Endothelial cell of umbilical vein (primary cell): ENCODE measurements around the gene SNAPIN. TPM values are rescaled to one million over a fixed set of nuclear protein-coding genes. Genes with fewer than 3 reads are reported as not detected.

Source experiments
- BruUV-seq: library from RNA; stranded (reverse); fragments of 400-500 nt; replicated peaks from 2 replicates; lab custom pipeline; 2021; lab: Mats Ljungman, UMichigan
- CTCF ChIA-PET: fragments of 300-600, 350-600 bp; sonication (Branson Sonifier 250); formaldehyde crosslinking; loops from one replicate; lab custom pipeline; 2021; ENCODE audit warnings: antibody characterized with exemption, inconsistent platforms; lab: Charles Lee
- POLR2A ChIA-PET: fragments of 300-600, 350-600 bp; sonication (Branson Sonifier 250); formaldehyde crosslinking; loops from one replicate; lab custom pipeline; 2021; ENCODE audit warnings: antibody characterized with exemption, inconsistent platforms; lab: Charles Lee
- DNase-seq: peaks from one replicate; pipeline ENCODE4 v3.0.0-alpha.2; 2011; ENCODE audit warnings: low read depth, low spot score
- FAIRE-seq: peaks from 2 replicates; lab custom pipeline; 2011; peaks lifted over from hg19 to GRCh38; lab: Jason Lieb, UNC
- H2AFZ ChIP-seq: 2 replicates; pipeline ENCODE4 v1.6.0; 2012; ENCODE audit warnings: low read depth, low read length, control low read depth, inconsistent platforms
- H3K27ac ChIP-seq: 2 replicates; pipeline ENCODE4 v1.5.1; 2011; ENCODE audit warnings: low read depth, mild to moderate bottlenecking, control low read depth, low read length, moderate library complexity; ENCODE audit not compliant: insufficient read depth
- H3K27me3 ChIP-seq, 2 experiments: 2 replicates each; pipeline versions ENCODE4 v1.6.0 to v1.6.1; 2011; ENCODE audit warnings: low read length in 2 of 2, mixed read lengths in 1 of 2; ENCODE audit not compliant: control insufficient read depth in 2 of 2, insufficient read depth in 2 of 2
- H3K36me3 ChIP-seq, 2 experiments: 2 replicates in 1 of 2; 3 replicates in 1 of 2; pipeline ENCODE4 v1.5.1; 2011; ENCODE audit warnings: low read length in 2 of 2, mild to moderate bottlenecking in 1 of 2, moderate library complexity in 1 of 2; ENCODE audit not compliant: control insufficient read depth in 2 of 2, insufficient read depth in 2 of 2; ENCODE audit errors: extremely low read depth in 1 of 2
- H3K4me1 ChIP-seq: 3 replicates; pipeline ENCODE4 v1.5.1; 2011; ENCODE audit warnings: mild to moderate bottlenecking, low read length; ENCODE audit not compliant: control insufficient read depth, insufficient read depth; ENCODE audit errors: extremely low read depth
- H3K4me2 ChIP-seq: 2 replicates; pipeline ENCODE4 v1.6.1; 2011; ENCODE audit warnings: low read length, control low read depth, mixed read lengths; ENCODE audit not compliant: insufficient read depth
- H3K4me3 ChIP-seq, 3 experiments: fragments of 200-600 bp in 1 of 3; sonication (generic), shearing (Covaris generic) in 1 of 3; replicated peaks in 1 of 3; 2 replicates each; pipeline ENCODE4 v1.5.1; 2011 to 2016; ENCODE audit warnings: control low read depth in 3 of 3, low read length in 3 of 3, mild to moderate bottlenecking in 2 of 3, inconsistent platforms in 1 of 3, low read depth in 1 of 3, moderate library complexity in 1 of 3; ENCODE audit not compliant: insufficient read depth in 1 of 3
- H3K79me2 ChIP-seq: 2 replicates; pipeline ENCODE4 v1.6.0; 2012; ENCODE audit warnings: low read length, inconsistent platforms; ENCODE audit not compliant: control insufficient read depth, insufficient read depth
- H3K9ac ChIP-seq: replicated peaks from 2 replicates; pipeline ENCODE3; 2011; ENCODE audit warnings: low read length, control low read depth; ENCODE audit not compliant: insufficient read depth; ENCODE audit errors: extremely low read depth
- H3K9me1 ChIP-seq: replicated peaks from 3 replicates; pipeline ENCODE4 v1.6.0; 2011; ENCODE audit warnings: mild to moderate bottlenecking, low read length; ENCODE audit not compliant: control insufficient read depth, insufficient read depth; ENCODE audit errors: extremely low read depth
- H3K9me3 ChIP-seq: replicated peaks from 2 replicates; pipeline ENCODE4 v1.5.1; 2012; ENCODE audit warnings: low read length, inconsistent platforms; ENCODE audit not compliant: control insufficient read depth, insufficient read depth
- H4K20me1 ChIP-seq: replicated peaks from 2 replicates; pipeline ENCODE3; 2011; ENCODE audit warnings: mild to moderate bottlenecking, low read length; ENCODE audit not compliant: control insufficient read depth, insufficient read depth; ENCODE audit errors: extremely low read depth
- CTCF ChIP-seq, 2 donors: IDR thresholded peaks; 1 replicate in 1 of 2; 2 replicates in 1 of 2; pipeline ENCODE4 v1.5.1; 2011; ENCODE audit warnings: low read length in 2 of 2, mild to moderate bottlenecking in 2 of 2, moderate library complexity in 2 of 2, control low read depth in 1 of 2, inconsistent platforms in 1 of 2, low read depth in 1 of 2; ENCODE audit not compliant: insufficient read depth in 1 of 2; ENCODE audit errors: extremely low read depth in 1 of 2
- EZH2 ChIP-seq: IDR thresholded peaks from 2 replicates; pipeline ENCODE4 v1.6.1; 2012; ENCODE audit warnings: borderline replicate concordance, low read depth, mild to moderate bottlenecking, moderate library complexity, low read length, inconsistent platforms; ENCODE audit not compliant: severe bottlenecking
- FOS ChIP-seq: IDR thresholded peaks from 2 replicates; pipeline ENCODE4 v1.6.1; 2011; ENCODE audit warnings: mild to moderate bottlenecking, low read length, moderate library complexity, borderline replicate concordance; ENCODE audit not compliant: insufficient read depth
- GATA2 ChIP-seq: IDR thresholded peaks from 2 replicates; pipeline ENCODE4 v1.7.0; 2011; ENCODE audit warnings: low read depth, mild to moderate bottlenecking, moderate library complexity, mixed read lengths, low read length; ENCODE audit not compliant: insufficient read length, insufficient read depth
- JUN ChIP-seq: IDR thresholded peaks from 2 replicates; pipeline ENCODE4 v1.6.1; 2011; ENCODE audit warnings: borderline replicate concordance, low read depth; ENCODE audit not compliant: insufficient read length, insufficient read depth
- MAX ChIP-seq: IDR thresholded peaks from 2 replicates; pipeline ENCODE4 v1.6.1; 2011; ENCODE audit not compliant: insufficient read depth, insufficient read length
- MYC ChIP-seq: IDR thresholded peaks from one replicate; pipeline ENCODE4 v1.6.1; 2011; ENCODE audit warnings: mild to moderate bottlenecking, low read depth, low read length
- POLR2A ChIP-seq: IDR thresholded peaks from 2 replicates; pipeline ENCODE4 v1.6.1; 2012; ENCODE audit warnings: low read depth, mild to moderate bottlenecking, control low read depth, low read length
- POLR2AphosphoS5 ChIP-seq: IDR thresholded peaks from 2 replicates; pipeline ENCODE4 v1.6.1; 2012; ENCODE audit warnings: low read depth, mild to moderate bottlenecking, control low read depth, low read length, moderate library complexity; ENCODE audit not compliant: insufficient read depth
- dilution Hi-C: fragments of 300-500 bp; cut with MboI; formaldehyde crosslinking; loops from one replicate; pipeline ENCODE4 v1.15.0; 2019; ENCODE audit warnings: low sequenced_read_pairs; ENCODE audit not compliant: extremely low pct_ligation_motif_present
- intact Hi-C: fragments of 100-400 bp; cut with micrococcal nuclease; formaldehyde crosslinking; loops from one replicate; pipeline ENCODE4 v1.10.0; 2022
- microRNA-seq: library from miRNA; unstranded; fragments of <30 nt; microRNA quantifications from one replicate; pipeline ENCODE4 v1.2.0, GENCODE V29; 2021; ENCODE audit warnings: borderline number of aligned reads, borderline replicate concordance
- polyA plus RNA-seq, 4 experiments: library from polyadenylated mRNA; depleted of rRNA in 3 of 4; stranded (reverse) in 3 of 4; unstranded in 1 of 4; fragments of >200 nt; gene quantifications; 2 replicates each; pipeline versions ENCODE4 v1.2.1 to v1.2.3, GENCODE V29; 2011 to 2012; ENCODE audit warnings: missing spikeins in 1 of 4
- small RNA-seq: library from RNA; depleted of rRNA; stranded (forward); fragments of <200 nt; gene quantifications from one replicate; pipeline ENCODE3, GENCODE V24; 2012; ENCODE audit warnings: low replicate concordance, low read depth; ENCODE audit not compliant: insufficient read depth, insufficient read length
- total RNA-seq: library from RNA; stranded (reverse); gene quantifications from 2 replicates; pipeline ENCODE4 v1.2.3, GENCODE V29; 2021

Gene SNAPIN
- total and polyA plus RNA-seq, 2 donors (not counting 3 experiments of a cell fraction or from before 2014, with no cell fraction given) = 36.8 to 55.1 TPM

- ChIA-PET POLR2A (no interaction called here), CTCF (no interaction called here)
- Histone ChIP-seq H3K4me2 (no peak overlapping the region), H3K27ac (no peak overlapping the region), H3K9ac (no peak overlapping the region), H3K4me1 (no peaks in the 10 kb centered on the region), H3K27me3 (peaks cover 0 to 2% of the 10 kb centered on the region in 2 experiments), H3K9me3 (no peaks in the 10 kb centered on the region), H3K4me3 (no peak overlapping the region), H2AFZ (no peak overlapping the region), H3K9me1 (no peaks in the 10 kb centered on the region), H3K36me3 (no peaks in the 10 kb centered on the region), H4K20me1 (no peaks in the 10 kb centered on the region), H3K79me2 (no peaks in the 10 kb centered on the region)
- no TSS peak for BruUV-seq
- dilution Hi-C loops (no loop called here), intact Hi-C loops (no loop called here)
- DNase-seq (no peak), FAIRE-seq (no peak)
- no peak for TF ChIP-seq POLR2A
- no peak for TF ChIP-seq GATA2
- no peak for TF ChIP-seq POLR2AphosphoS5
- no peak for TF ChIP-seq MAX
- TF ChIP-seq FOS = no peak
- no peak for TF ChIP-seq EZH2
- no peak for TF ChIP-seq MYC
- no peak for TF ChIP-seq CTCF (IDR thresholded peaks at IDR 0.05; ENCODE audit: extremely low read depth in 1 of 2, insufficient read depth in 1 of 2, low read depth in 1 of 2, low read length in 2 of 2)
- TF ChIP-seq JUN = no peak
These were observed 52.5 kb downstream of the SNAPIN start for GRCh38 chr1:153711026-153711425.

Small RNA genes lying within 50 kb of the gene (microRNA-seq; reads per million reads assigned to microRNA genes)
- gene MIR8083 = not detected

Small RNA genes lying within 50 kb of the gene (small RNA-seq; reads per million reads assigned to genes)
- gene MIR8083 = not detected
- not detected for gene RN7SL372P

Other genes starting within 250 kb of the SNAPIN start
- not detected in 2 replicates for gene S100A7A, start 242.2 kb upstream of the SNAPIN start, total RNA-seq
- not detected in 2 replicates for gene S100A7A, start 242.2 kb upstream of the SNAPIN start, polyA plus RNA-seq
- not detected in 2 replicates for gene S100A7, start 198.1 kb upstream of the SNAPIN start, total RNA-seq
- gene S100A7, start 198.1 kb upstream of the SNAPIN start, polyA plus RNA-seq = not detected in 2 replicates
- gene S100A6, start 122.7 kb upstream of the SNAPIN start, total RNA-seq = 908 and 937 TPM in 2 replicates
- gene S100A6, start 122.7 kb upstream of the SNAPIN start, polyA plus RNA-seq = 552 and 1,048 TPM in 2 replicates
- gene S100A5, start 117.8 kb upstream of the SNAPIN start, total RNA-seq = not detected in 2 replicates
- not detected in 2 replicates for gene S100A5, start 117.8 kb upstream of the SNAPIN start, polyA plus RNA-seq
- gene S100A4, start 112.9 kb upstream of the SNAPIN start, total RNA-seq = not detected in 2 replicates
- 0.62 and 1.1 TPM in 2 replicates for gene S100A4, start 112.9 kb upstream of the SNAPIN start, polyA plus RNA-seq
- 0.42 TPM in 1 of 2 replicates, not detected in the other for gene S100A3, start 109.4 kb upstream of the SNAPIN start, total RNA-seq
- 1.3 and 1.9 TPM in 2 replicates for gene S100A3, start 109.4 kb upstream of the SNAPIN start, polyA plus RNA-seq
- gene S100A2, start 92.9 kb upstream of the SNAPIN start, total RNA-seq = 4.0 and 4.4 TPM in 2 replicates
- gene S100A2, start 92.9 kb upstream of the SNAPIN start, polyA plus RNA-seq = 3.9 and 4.3 TPM in 2 replicates
- 545 and 701 TPM in 2 replicates for gene S100A16, start 45.6 kb upstream of the SNAPIN start, total RNA-seq
- gene S100A16, start 45.6 kb upstream of the SNAPIN start, polyA plus RNA-seq = 1,770 and 2,016 TPM in 2 replicates
- 0.35 TPM in 1 of 2 replicates, not detected in the other for gene S100A14, start 42.4 kb upstream of the SNAPIN start, total RNA-seq
- gene S100A14, start 42.4 kb upstream of the SNAPIN start, polyA plus RNA-seq = 0.10 TPM in 1 of 2 replicates, not detected in the other
- 155 and 255 TPM in 2 replicates for gene S100A13, start 31.2 kb upstream of the SNAPIN start, total RNA-seq
- gene S100A13, start 31.2 kb upstream of the SNAPIN start, polyA plus RNA-seq = 332 and 360 TPM in 2 replicates
- gene S100A1, start 30.3 kb upstream of the SNAPIN start, total RNA-seq = not detected in 2 replicates
- gene S100A1, start 30.3 kb upstream of the SNAPIN start, polyA plus RNA-seq = not detected in 2 replicates
- 72.1 and 74.4 TPM in 2 replicates for gene CHTOP, start 24.6 kb upstream of the SNAPIN start, total RNA-seq
- gene CHTOP, start 24.6 kb upstream of the SNAPIN start, polyA plus RNA-seq = 47.1 and 62.0 TPM in 2 replicates
- 271 TPM in 2 replicates for gene ILF2, start 12.3 kb downstream of the SNAPIN start, total RNA-seq
- gene ILF2, start 12.3 kb downstream of the SNAPIN start, polyA plus RNA-seq = 289 and 303 TPM in 2 replicates
- 9.8 and 10.5 TPM in 2 replicates for gene NPR1, start 20.0 kb downstream of the SNAPIN start, total RNA-seq
- gene NPR1, start 20.0 kb downstream of the SNAPIN start, polyA plus RNA-seq = 13.3 and 13.8 TPM in 2 replicates
- 56.1 and 63.1 TPM in 2 replicates for gene INTS3, start 69.3 kb downstream of the SNAPIN start, total RNA-seq
- gene INTS3, start 69.3 kb downstream of the SNAPIN start, polyA plus RNA-seq = 61.9 and 75.9 TPM in 2 replicates
- gene SLC27A3, start 116.7 kb downstream of the SNAPIN start, total RNA-seq = 26.5 and 26.6 TPM in 2 replicates
- gene SLC27A3, start 116.7 kb downstream of the SNAPIN start, polyA plus RNA-seq = 34.3 and 40.1 TPM in 2 replicates